ENCODE data around the gene AKAP13.
"Not testable (repeated sequence)": the region's sequence is repeated elsewhere in the genome, so short reads cannot be mapped to it uniquely, and the experiment has no call there.

AKAP13 gene

GRCh38 chr15:85793641-85794597 lies 413.5 kb downstream of the AKAP13 start:
- no peak for DNase-seq (ENCODE audit: low read depth)

GRCh38 chr15:85794598-85795336 lies 414.4 kb downstream of the AKAP13 start, which contains the start of gene KLHL25:
Gene KLHL25, minus strand, starts transcription at chr15:85794925. Its CDS starts 25,115 bp downstream, at chr15:85769810.
- DNase-seq (ENCODE audit: low read depth): peak; percentile 90

DNA sequence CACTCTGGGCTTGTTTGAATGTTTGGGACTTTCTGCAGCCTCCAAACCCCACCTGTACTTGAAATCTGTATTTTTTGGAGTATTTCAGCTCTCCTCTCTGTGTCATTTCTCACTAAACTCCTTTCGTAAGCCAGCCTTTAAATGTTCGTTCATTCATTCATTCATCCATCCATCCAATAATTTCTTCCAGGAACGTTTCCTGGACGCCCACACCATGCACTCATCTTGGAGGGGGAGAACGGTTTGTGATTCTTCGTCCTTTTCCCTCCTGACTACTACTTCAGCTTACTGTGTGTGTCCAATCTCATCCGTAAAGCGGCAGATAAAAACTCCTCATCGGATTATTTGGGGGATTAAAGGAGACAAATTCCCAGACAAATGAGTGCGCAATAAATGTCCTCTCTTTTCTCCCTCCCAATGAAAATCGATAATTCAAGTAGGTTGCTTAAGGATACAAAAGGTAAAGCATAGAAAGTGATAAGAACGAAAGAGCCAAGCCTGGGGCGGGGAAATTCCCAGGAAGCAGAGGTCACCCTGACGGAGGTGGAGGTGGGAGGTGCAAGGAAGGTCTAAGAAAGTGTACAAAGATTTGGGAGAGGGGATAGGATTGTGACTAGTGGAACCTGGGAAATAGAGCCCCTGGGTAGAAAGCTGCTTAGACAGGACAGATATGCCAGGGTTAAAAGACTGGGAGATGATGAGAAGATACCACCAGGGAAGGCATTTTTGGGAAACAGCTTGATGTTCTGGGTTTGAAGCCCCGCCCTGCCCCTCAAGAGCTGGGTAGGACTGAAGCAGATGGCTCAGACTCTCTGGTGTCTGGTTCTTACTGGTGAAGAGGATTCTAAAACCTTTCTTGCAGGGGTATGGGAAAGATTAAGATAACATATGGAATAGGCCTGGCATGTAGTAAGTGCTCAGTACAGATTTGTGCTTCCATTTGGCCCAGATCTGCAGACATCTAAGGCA lies 415.2 kb downstream of the AKAP13 start:
- DNase-seq (ENCODE audit: low read depth): no peak

- DNase-seq (ENCODE audit: low read depth): not testable (repeated sequence)
Observed at GRCh38 chr15:85796371-85796770, 416.0 kb downstream of the AKAP13 start.
